ENCODE data around the gene HES1. TPM values are rescaled to one million over a fixed set of nuclear protein-coding genes. Genes with fewer than 3 reads are reported as not detected.

HES1 gene
- total RNA-seq, 2 donors from 2014 or later = 29.3 to 60.5 TPM

DNA sequence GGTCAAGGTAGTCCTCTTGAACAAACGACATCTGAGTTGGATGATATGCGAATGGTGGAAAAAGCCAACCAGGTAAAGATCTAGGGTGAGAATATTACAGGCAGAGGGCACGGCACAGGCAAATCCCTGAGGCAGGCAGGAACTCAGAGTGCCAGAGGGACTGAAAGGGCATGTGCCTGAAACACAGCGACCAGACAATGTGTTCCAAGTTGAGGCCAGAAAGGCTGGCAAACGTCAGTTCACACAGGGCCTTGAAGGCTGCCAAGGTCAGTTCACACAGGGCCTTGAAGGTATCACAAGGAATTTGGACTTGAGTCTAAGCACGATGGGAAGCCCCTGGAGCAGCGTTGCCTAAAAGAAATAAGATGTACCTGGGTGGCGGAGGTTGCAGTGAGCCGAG is 20.1 kb downstream of the HES1 start:
- no peak overlapping the region for H3K4me3 ChIP-seq
- H3K9me3 ChIP-seq = no peaks in the 10 kb centered on the region
- H3K4me1 ChIP-seq (ENCODE audit: control insufficient read depth in 1 of 2, low read depth in 2 of 2) = peaks cover 0 to 8% of the 10 kb centered on the region in 2 donors
- DNase-seq (ENCODE audit: low spot score) (no peak), ATAC-seq (ENCODE audit: insufficient number of reproducible peaks, low FRiP score, low read depth) (no peak)
- no peaks in the 10 kb centered on the region for H3K27me3 ChIP-seq (replicated peaks; ENCODE audit: insufficient read depth)
- H3K27ac ChIP-seq = no peak overlapping the region
- H3K36me3 ChIP-seq = no peaks in the 10 kb centered on the region
- TF ChIP-seq, protein P1, sequence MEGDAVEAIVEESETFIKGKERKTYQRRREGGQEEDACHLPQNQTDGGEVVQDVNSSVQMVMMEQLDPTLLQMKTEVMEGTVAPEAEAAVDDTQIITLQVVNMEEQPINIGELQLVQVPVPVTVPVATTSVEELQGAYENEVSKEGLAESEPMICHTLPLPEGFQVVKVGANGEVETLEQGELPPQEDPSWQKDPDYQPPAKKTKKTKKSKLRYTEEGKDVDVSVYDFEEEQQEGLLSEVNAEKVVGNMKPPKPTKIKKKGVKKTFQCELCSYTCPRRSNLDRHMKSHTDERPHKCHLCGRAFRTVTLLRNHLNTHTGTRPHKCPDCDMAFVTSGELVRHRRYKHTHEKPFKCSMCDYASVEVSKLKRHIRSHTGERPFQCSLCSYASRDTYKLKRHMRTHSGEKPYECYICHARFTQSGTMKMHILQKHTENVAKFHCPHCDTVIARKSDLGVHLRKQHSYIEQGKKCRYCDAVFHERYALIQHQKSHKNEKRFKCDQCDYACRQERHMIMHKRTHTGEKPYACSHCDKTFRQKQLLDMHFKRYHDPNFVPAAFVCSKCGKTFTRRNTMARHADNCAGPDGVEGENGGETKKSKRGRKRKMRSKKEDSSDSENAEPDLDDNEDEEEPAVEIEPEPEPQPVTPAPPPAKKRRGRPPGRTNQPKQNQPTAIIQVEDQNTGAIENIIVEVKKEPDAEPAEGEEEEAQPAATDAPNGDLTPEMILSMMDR (IDR thresholded peaks at IDR 0.05) = no peak

DNA sequence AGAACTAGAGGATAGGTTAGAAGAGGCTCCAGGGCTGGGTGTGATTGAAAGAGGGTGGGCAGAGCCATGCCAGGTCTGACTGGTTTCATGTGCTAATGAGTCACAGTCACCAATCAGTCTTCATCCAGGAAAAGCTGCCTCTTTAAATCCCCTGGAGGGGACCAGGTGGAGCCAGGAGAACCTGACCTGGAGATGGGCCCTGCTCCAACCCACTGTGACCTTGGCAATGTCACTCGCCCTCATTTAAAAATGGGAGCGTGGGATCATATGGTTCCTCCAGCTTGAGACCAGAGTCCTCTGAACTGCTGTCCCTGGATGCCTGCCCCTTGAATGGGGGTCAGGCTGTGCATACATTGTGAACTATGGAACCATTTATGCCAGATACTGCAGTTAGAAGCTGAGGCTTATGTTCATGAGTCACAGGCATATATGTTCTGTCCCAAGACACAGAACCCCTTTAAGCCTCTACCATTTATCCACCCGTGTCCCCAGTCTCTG is 23.0 kb downstream of the HES1 start:
- peaks cover 0 to 10% of the 10 kb centered on the region in 2 donors for H3K4me1 ChIP-seq (ENCODE audit: control insufficient read depth in 1 of 2, low read depth in 2 of 2)
- no peak overlapping the region for H3K4me3 ChIP-seq
- no peak for DNase-seq (ENCODE audit: low spot score)
- ATAC-seq (ENCODE audit: insufficient number of reproducible peaks, low FRiP score, low read depth) = no peak
- TF ChIP-seq, protein P1 (IDR thresholded peaks at IDR 0.05) = no peak
- no peaks in the 10 kb centered on the region for H3K9me3 ChIP-seq
- no peak overlapping the region for H3K27ac ChIP-seq
- H3K27me3 ChIP-seq (replicated peaks; ENCODE audit: insufficient read depth) = no peaks in the 10 kb centered on the region
- no peaks in the 10 kb centered on the region for H3K36me3 ChIP-seq

DNA sequence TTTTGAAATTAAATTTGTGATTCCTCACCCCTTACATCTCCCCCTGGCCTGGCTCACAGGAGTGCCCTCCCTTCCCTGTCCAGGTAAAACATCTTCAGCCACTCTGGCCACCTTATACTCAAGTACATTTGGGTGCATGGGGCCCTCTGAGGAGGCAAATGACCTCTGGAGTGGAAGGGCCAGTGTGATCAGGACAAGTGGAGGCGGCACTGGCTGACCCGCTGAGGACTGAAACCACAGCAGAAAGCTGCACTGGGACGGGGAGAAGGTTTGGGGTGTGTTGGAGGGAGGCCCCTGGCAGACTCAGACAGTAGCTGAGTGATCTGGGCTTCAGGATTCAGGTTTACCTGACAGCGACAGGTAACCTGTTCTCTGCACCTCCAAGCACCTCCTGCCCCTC is 24.2 kb downstream of the HES1 start:
- Histone ChIP-seq H3K9me3 (no peaks in the 10 kb centered on the region), H3K4me3 (no peak overlapping the region), H3K4me1 (ENCODE audit: control insufficient read depth in 1 of 2, low read depth in 2 of 2) (peaks cover 0 to 10% of the 10 kb centered on the region in 2 donors), H3K27me3 (replicated peaks; ENCODE audit: insufficient read depth) (no peaks in the 10 kb centered on the region), H3K36me3 (no peaks in the 10 kb centered on the region), H3K27ac (no peak overlapping the region)
- ATAC-seq (ENCODE audit: insufficient number of reproducible peaks, low FRiP score, low read depth) = no peak
- TF ChIP-seq, protein P1 (IDR thresholded peaks at IDR 0.05) = no peak
- DNase-seq (ENCODE audit: low spot score) = no peak

DNA sequence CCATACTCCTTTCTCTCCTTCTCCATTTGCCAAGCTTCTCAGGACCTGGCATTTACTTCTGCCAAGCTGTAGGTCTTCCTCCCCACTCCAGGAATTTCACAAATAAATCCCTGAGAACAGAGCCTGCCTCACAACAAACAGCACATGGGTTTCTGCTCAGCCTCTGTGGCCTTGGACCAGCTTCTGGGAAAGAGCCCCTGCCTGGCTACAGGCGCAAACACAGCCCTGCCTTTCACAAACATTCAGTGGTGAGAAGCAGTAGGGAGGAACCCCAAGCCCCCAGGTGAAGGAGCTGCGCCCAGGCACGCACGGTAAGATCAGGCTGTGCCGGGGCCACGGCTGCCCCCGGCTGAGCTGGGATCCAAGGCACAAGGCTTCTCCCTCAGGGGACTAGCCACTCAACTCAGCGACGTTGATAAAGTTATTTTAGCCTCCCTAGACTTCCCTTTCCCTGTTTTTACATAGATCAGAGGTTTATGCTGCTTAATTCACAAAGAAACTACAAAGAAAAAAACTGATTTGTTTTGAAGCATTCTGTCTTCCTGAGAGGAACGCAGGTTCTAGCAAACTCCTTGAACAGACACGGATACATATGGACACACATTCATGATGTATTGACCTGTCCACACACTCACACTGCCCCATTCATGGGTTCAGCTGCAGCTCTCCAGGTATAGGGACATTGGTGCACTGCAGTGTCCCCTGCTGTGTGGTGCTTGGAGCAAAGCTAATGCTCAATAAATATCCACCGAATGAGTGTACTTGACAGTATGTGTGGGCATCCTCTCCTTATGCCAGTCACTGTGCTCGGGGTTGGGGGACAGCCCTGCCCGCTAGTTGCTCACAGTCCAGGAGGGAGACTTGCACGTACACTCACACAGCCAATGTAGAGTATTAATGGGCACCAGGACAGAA is 25.4 kb downstream of the HES1 start:
- TF ChIP-seq, protein P1 (IDR thresholded peaks at IDR 0.05) = no peak
- Histone ChIP-seq H3K36me3 (no peaks in the 10 kb centered on the region), H3K4me3 (no peak overlapping the region), H3K27me3 (replicated peaks; ENCODE audit: insufficient read depth) (no peaks in the 10 kb centered on the region), H3K27ac (no peak overlapping the region), H3K9me3 (no peaks in the 10 kb centered on the region), H3K4me1 (ENCODE audit: control insufficient read depth in 1 of 2, low read depth in 2 of 2) (peaks cover 0 to 11% of the 10 kb centered on the region in 2 donors)
- ATAC-seq (ENCODE audit: insufficient number of reproducible peaks, low FRiP score, low read depth) = no peak
- DNase-seq (ENCODE audit: low spot score) = no peak

DNA sequence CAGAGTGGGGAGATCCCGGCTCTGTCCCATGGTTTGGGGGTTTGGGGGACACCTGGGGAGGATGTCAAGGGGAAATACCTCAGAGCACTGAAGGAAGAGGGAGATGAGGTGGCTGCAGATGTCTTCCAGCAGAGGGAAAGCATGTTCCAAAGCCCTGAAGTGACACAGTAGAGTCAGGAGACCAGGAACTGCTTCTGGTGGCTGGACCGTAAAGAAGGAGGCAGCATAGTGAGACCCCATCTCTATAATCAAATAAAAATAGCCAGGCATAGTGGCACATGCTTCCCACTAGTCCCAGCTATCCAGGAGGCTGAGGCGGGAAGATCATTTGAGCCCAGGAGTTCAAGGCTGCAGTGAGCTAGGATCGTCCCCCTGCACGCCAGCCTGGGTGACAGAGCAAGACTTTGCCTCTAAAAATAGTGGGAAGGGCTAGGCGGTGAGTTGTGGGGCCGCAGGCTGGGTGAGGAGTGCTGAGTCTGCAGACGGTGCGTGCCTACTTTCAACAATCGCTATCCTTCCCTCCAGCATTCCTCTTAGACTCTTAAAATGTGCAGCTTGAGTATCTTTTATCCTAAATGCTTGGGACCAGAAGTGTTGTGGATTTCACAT is 26.2 kb downstream of the HES1 start:
- no peaks in the 10 kb centered on the region for H3K36me3 ChIP-seq
- no peaks in the 10 kb centered on the region for H3K27me3 ChIP-seq (replicated peaks; ENCODE audit: insufficient read depth)
- TF ChIP-seq, protein P1 (IDR thresholded peaks at IDR 0.05) = no peak
- peaks cover 0 to 14% of the 10 kb centered on the region in 2 donors for H3K4me1 ChIP-seq (ENCODE audit: control insufficient read depth in 1 of 2, low read depth in 2 of 2)
- DNase-seq (ENCODE audit: low spot score) (no peak), ATAC-seq (ENCODE audit: insufficient number of reproducible peaks, low FRiP score, low read depth) (no peak)
- no peaks in the 10 kb centered on the region for H3K9me3 ChIP-seq
- H3K4me3 ChIP-seq = no peak overlapping the region
- no peak overlapping the region for H3K27ac ChIP-seq
